B cell (primary cell): ENCODE results near the gene TRIM38. TPM values are rescaled to one million over a fixed set of nuclear protein-coding genes. Genes with fewer than 3 reads are reported as not detected.

Experiments
- ATAC-seq: fragments of 200-7000 bp; cut with Tn5 transposase; one replicate; pipeline ENCODE4 v1.10.0; 2021; ENCODE audit warnings: low read depth, mild to moderate bottlenecking, moderate number of reproducible peaks, moderate library complexity
- CTCF ChIA-PET: fragments of 350-600 bp; sonication (Branson Sonifier 250); formaldehyde crosslinking; loops from one replicate; lab custom pipeline; 2021; ENCODE audit warnings: antibody characterized with exemption, inconsistent platforms; lab: Charles Lee
- POLR2A ChIA-PET: fragments of 350-600 bp; sonication (Branson Sonifier 250); formaldehyde crosslinking; loops from one replicate; lab custom pipeline; 2021; ENCODE audit warnings: antibody characterized with exemption; lab: Charles Lee
- DNase-seq: peaks from one replicate; pipeline ENCODE4 v3.0.0; 2013
- H2AFZ ChIP-seq: 2 replicates; pipeline ENCODE4 v1.6.1; 2012; ENCODE audit warnings: mild to moderate bottlenecking, low read depth, low read length; ENCODE audit not compliant: insufficient read depth, poor library complexity, severe bottlenecking
- H3K27ac ChIP-seq, 2 donors: 1 replicate in 1 of 2; 2 replicates in 1 of 2; pipeline ENCODE4 v1.5.1; 2012 to 2013; ENCODE audit warnings: low read length in 2 of 2, mild to moderate bottlenecking in 2 of 2, moderate library complexity in 1 of 2
- H3K27me3 ChIP-seq, 4 experiments: fragments of 200-600 bp in 1 of 4; sonication (generic) in 1 of 4; replicated peaks in 1 of 4; 1 replicate in 2 of 4; 2 replicates in 2 of 4; pipeline versions ENCODE4 v1.6.1 to v1.7.0; 2013 to 2016; ENCODE audit warnings: low read length in 3 of 4, mild to moderate bottlenecking in 2 of 4, mixed read lengths in 1 of 4, moderate library complexity in 1 of 4; ENCODE audit not compliant: insufficient read depth in 4 of 4, control insufficient read depth in 3 of 4; ENCODE audit errors: control extremely low read depth in 1 of 4
- H3K36me3 ChIP-seq, 2 experiments: replicated peaks in 1 of 2; 1 replicate in 1 of 2; 2 replicates in 1 of 2; pipeline versions ENCODE4 v1.6.1 to v1.7.1; 2013; ENCODE audit warnings: low read length in 1 of 2; ENCODE audit not compliant: insufficient read depth in 2 of 2, control insufficient read depth in 1 of 2; ENCODE audit errors: control extremely low read depth in 1 of 2, extremely low read depth in 1 of 2
- H3K4me1 ChIP-seq, 2 donors: fragments of 200-600 bp in 1 of 2; sonication (generic) in 1 of 2; 1 replicate in 1 of 2; 2 replicates in 1 of 2; pipeline versions ENCODE4 v1.5.1 to v1.6.1; 2013 to 2017; ENCODE audit warnings: low read length in 2 of 2; ENCODE audit not compliant: control insufficient read depth in 2 of 2, insufficient read depth in 2 of 2
- H3K4me2 ChIP-seq: replicated peaks from 2 replicates; pipeline ENCODE3; 2012; ENCODE audit warnings: mild to moderate bottlenecking, low read depth, low read length; ENCODE audit not compliant: poor library complexity, severe bottlenecking
- H3K4me3 ChIP-seq, 5 experiments: fragments of 200-600 bp in 1 of 5; sonication (generic) in 1 of 5; 1 replicate in 3 of 5; 2 replicates in 2 of 5; pipeline versions ENCODE4 v1.5.1 to v1.7.0; 2011 to 2016; ENCODE audit warnings: low read length in 4 of 5, mild to moderate bottlenecking in 4 of 5, low read depth in 2 of 5, control low read depth in 1 of 5, moderate library complexity in 1 of 5; ENCODE audit not compliant: insufficient read depth in 1 of 5; ENCODE audit errors: control extremely low read depth in 1 of 5, extremely low read depth in 1 of 5
- H3K79me2 ChIP-seq: fragments of 200-600 bp; sonication (generic); one replicate; pipeline ENCODE4 v1.6.0; 2016; ENCODE audit warnings: low read length; ENCODE audit not compliant: control insufficient read depth, insufficient read depth
- H3K9ac ChIP-seq: fragments of 200-600 bp; sonication (generic); 2 replicates; pipeline ENCODE4 v1.6.1; 2017; ENCODE audit warnings: mild to moderate bottlenecking, low read length, moderate library complexity
- H3K9me3 ChIP-seq, 3 donors: one replicate each; pipeline versions ENCODE4 v1.6.1 to v1.7.1; 2013; ENCODE audit warnings: low read length in 2 of 3; ENCODE audit not compliant: control insufficient read depth in 2 of 3, insufficient read depth in 1 of 3; ENCODE audit errors: control extremely low read depth in 1 of 3
- H4K20me1 ChIP-seq: 2 replicates; pipeline ENCODE4 v1.6.0; 2012; ENCODE audit warnings: mild to moderate bottlenecking, low read length; ENCODE audit not compliant: insufficient read depth, control insufficient read depth, poor library complexity, severe bottlenecking
- H3K27ac Mint-ChIP-seq: one replicate; pipeline ENCODE4 v1.8.0; 2021; ENCODE audit warnings: mixed read lengths
- H3K27me3 Mint-ChIP-seq: one replicate; pipeline ENCODE4 v1.8.0; 2021; ENCODE audit warnings: mixed read lengths
- H3K4me1 Mint-ChIP-seq: one replicate; pipeline ENCODE4 v1.8.0; 2021; ENCODE audit warnings: mixed read lengths
- H3K4me3 Mint-ChIP-seq: one replicate; pipeline ENCODE4 v1.8.0; 2021; ENCODE audit warnings: mixed read lengths
- H3K9me3 Mint-ChIP-seq: one replicate; pipeline ENCODE4 v1.8.0; 2022; ENCODE audit warnings: mixed read lengths; ENCODE audit not compliant: insufficient read depth
- CTCF ChIP-seq: fragments of 200-600 bp; IDR thresholded peaks from one replicate; pipeline ENCODE4 v1.8.0; 2022; ENCODE audit warnings: antibody characterized with exemption, mild to moderate bottlenecking
- EZH2 ChIP-seq: IDR thresholded peaks from 2 replicates; pipeline ENCODE4 v1.6.1; 2012; ENCODE audit warnings: borderline replicate concordance, low read depth, mild to moderate bottlenecking, moderate library complexity, low read length; ENCODE audit not compliant: insufficient read depth, poor library complexity, severe bottlenecking
- WGBS: methylation state at CpG from one replicate; pipeline ENCODE4 v1.1.5; 2013; ENCODE audit warnings: missing lambda C conversion rate; ENCODE audit not compliant: insufficient coverage; 5-methylcytosine and 5-hydroxymethylcytosine counted together
- intact Hi-C: fragments of 100-400 bp; cut with micrococcal nuclease; formaldehyde crosslinking; loops from one replicate; pipeline ENCODE4 v1.10.0; 2022
- polyA plus RNA-seq: library from polyadenylated mRNA; depleted of rRNA; stranded (reverse); fragments of >200 nt; gene quantifications from 2 replicates; pipeline ENCODE4 v1.2.3, GENCODE V29; 2012
- total RNA-seq, 2 donors: library from RNA; stranded (reverse); fragments of 120-200 nt in 1 of 2; gene quantifications; 1 replicate in 1 of 2; 2 replicates in 1 of 2; pipeline versions ENCODE4 v1.2.3 to v1.2.4, GENCODE V29; 2013 to 2022

Gene TRIM38
- total and polyA plus RNA-seq, 2 donors (not counting 1 experiment from before 2014, with no cell fraction given), result 29.3 to 57.2 TPM

DNA sequence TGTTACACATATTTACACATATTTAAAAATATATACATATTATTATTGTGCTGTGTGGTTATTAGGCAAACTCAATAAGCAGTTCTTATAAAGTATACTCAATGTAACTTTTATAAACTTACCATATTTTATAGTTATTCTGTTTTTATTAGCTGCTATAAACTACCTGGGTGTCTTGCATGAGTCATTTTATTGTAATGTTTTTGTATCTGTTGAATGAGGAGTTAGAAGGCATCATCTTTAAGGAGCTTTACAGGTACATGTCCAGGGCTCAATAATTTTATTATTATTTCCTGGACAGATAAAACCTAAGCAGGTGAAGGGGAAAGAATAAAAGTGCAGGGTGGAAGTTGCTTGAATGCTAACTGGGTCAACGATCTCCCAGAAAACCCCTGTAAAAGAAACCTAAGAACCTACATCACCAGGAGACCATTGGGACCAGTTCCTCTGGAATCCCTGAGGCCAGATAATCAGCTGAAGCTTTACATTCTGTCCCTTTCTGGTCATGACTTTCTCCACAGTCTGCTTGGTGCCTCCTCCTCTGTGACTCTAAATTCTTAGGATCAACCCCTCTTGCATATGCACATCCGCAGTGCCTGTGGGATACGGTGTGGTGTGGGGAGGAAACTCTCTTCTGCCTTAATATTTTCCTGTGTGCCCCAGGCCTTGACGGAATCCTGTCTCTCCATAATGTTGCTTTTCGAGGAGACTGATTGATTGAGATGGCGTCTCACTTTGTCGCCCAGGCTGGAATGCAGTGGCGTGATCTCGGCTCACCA lies 38.0 kb downstream of the TRIM38 start:
- Histone ChIP-seq H3K4me1 (no peaks in the 10 kb centered on the region), H3K36me3 (peaks cover 0 to 15% of the 10 kb centered on the region in 2 experiments), H3K4me2 (no peak overlapping the region), H3K27me3 (no peaks in the 10 kb centered on the region), H4K20me1 (no peaks in the 10 kb centered on the region), H3K9ac (no peak overlapping the region), H3K4me3 (no peak overlapping the region), H2AFZ (no peak overlapping the region), H3K79me2 (peaks cover 2% of the 10 kb centered on the region), H3K9me3 (no peaks in the 10 kb centered on the region), H3K27ac (no peak overlapping the region)
- ATAC-seq, result no peak
- H3K4me1 Mint-ChIP-seq, result peaks cover 12% of the 10 kb centered on the region
- H3K4me3 Mint-ChIP-seq, result no peak overlapping the region
- DNase-seq, result no peak
- POLR2A ChIA-PET, result no interaction called here
- no peaks in the 10 kb centered on the region for H3K9me3 Mint-ChIP-seq
- H3K27ac Mint-ChIP-seq, result no peak overlapping the region
- H3K27me3 Mint-ChIP-seq, result no peaks in the 10 kb centered on the region
- CTCF ChIA-PET, result interaction anchor here (0.8 to 4.6 kb wide), 4 partner anchors 7 to 281 kb away, joined by 3 to 79 read pairs (median 40); a partner anchor contains a TSS
- TF ChIP-seq EZH2 (no peak), CTCF (no peak)
- intact Hi-C loops, result loop anchor here (5.0 kb wide), 2 partner anchors 383 to 443 kb away; no protein-coding TSS in a partner anchor
- 95% methylated on average over 6 of the region's 9 CpGs for WGBS

DNA sequence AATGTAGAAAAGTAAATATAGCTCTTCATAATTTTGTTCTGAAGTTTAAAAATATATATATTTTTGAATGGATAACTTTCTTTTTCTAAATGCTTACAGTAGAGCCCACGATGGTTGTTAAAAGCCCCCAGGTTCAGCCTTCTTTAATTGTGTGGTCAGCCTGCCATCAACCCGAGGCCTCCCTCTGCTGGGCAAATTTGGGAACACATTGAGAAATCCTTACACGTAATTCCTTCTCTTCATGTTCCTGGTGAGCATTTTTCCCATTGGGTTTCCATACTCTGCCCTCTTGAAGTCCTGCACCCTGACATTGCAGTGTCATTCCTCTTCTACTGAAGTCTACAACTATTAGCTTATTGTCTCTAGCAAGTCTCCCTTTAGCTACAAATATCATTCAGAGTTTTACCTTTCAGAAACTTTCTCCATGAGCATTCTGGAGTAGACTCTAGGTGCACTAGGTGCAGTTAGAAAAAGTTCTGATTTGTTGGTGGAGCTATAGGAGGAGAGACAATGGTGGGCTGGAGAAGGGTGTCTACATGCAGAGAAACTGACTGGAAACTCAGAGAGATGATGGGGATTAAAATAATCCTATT lies 40.6 kb downstream of the TRIM38 start:
- no peak overlapping the region for H3K4me2 ChIP-seq
- no peaks in the 10 kb centered on the region for H3K27me3 Mint-ChIP-seq
- H2AFZ ChIP-seq, result no peak overlapping the region
- peaks cover 7% of the 10 kb centered on the region for H3K4me1 Mint-ChIP-seq
- H3K27ac ChIP-seq, result no peak overlapping the region
- CTCF ChIA-PET, result interaction anchor here (0.6 to 5.6 kb wide), 32 partner anchors 8 to 1899 kb away, joined by 3 to 79 read pairs (median 4); partner anchors contain the start of gene TRIM38
- no peak overlapping the region for H3K9ac ChIP-seq
- TF ChIP-seq CTCF, result peak; percentile 91
- no peak for TF ChIP-seq EZH2
- no peaks in the 10 kb centered on the region for H3K9me3 Mint-ChIP-seq
- POLR2A ChIA-PET, result interaction anchor here (1.0 kb wide), 1 partner anchor 10 kb away, joined by 3 read pairs; no protein-coding TSS in a partner anchor
- H3K4me3 ChIP-seq, result no peak overlapping the region
- 10% methylated on average over 3 of the region's 3 CpGs for WGBS
- H3K36me3 ChIP-seq, result peaks cover 0 to 12% of the 10 kb centered on the region in 2 experiments
- no peaks in the 10 kb centered on the region for H4K20me1 ChIP-seq
- DNase-seq (peak; percentile 69), ATAC-seq (peak; percentile 63)
- H3K4me3 Mint-ChIP-seq, result no peak overlapping the region
- H3K79me2 ChIP-seq, result no peaks in the 10 kb centered on the region
- no peak overlapping the region for H3K27ac Mint-ChIP-seq
- H3K4me1 ChIP-seq, result no peaks in the 10 kb centered on the region
- no peaks in the 10 kb centered on the region for H3K9me3 ChIP-seq
- intact Hi-C loops, result loop anchor here (1.0 to 5.0 kb wide), 3 partner anchors 283 to 446 kb away; no protein-coding TSS in a partner anchor
- H3K27me3 ChIP-seq, result no peaks in the 10 kb centered on the region
